DMS114 treated with DMSO at 0.1 percent for 48 hours (cell line): ENCODE data around the gene MRPL37.

ENCODE experiments used
- DNase-seq: peaks from one replicate; lab custom pipeline; 2025; ENCODE audit not compliant: unreplicated experiment; lab: John Stamatoyannopoulos, UW

MRPL37 gene

DNA sequence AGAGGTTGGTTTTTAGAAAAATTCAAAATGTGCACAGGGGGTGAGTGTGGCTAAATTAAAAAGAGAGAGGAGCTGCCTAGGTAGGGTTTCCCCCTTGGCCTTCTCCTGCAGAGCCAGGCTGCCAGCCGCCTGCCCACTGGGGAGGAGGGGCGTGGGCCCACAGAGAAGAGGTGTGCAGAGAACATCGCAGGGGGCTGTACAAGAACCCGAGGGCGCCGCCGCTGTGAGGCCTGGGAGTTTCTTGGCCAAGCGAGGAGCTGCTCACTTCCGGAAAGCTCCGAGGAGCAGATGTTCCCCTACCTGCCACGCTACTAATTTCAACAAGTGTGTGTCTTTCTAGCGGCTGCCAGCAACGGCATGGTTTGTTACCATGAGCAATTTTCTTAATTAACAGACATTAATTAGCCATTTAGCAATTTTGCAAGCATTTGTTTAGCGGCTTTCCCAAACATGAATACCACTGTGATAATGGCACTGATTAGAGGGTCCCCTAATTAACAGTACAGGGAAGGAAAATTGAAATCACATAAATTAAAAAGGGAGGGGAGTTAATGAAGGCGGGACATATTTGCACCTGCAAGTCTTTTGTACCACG is 59.7 kb downstream of the MRPL37 start:
- no peak for DNase-seq

- DNase-seq, result no peak
Observed at GRCh38 chr1:54260810-54261209, 60.8 kb downstream of the MRPL37 start.

GRCh38 chr1:54262244-54262643 is 62.3 kb downstream of the MRPL37 start:
- DNase-seq, result no peak

- no peak for DNase-seq
Observed at GRCh38 chr1:54263601-54264226, 63.7 kb downstream of the MRPL37 start.

- DNase-seq, result no peak
Observed at GRCh38 chr1:54265126-54265525, 65.2 kb downstream of the MRPL37 start.

DNA sequence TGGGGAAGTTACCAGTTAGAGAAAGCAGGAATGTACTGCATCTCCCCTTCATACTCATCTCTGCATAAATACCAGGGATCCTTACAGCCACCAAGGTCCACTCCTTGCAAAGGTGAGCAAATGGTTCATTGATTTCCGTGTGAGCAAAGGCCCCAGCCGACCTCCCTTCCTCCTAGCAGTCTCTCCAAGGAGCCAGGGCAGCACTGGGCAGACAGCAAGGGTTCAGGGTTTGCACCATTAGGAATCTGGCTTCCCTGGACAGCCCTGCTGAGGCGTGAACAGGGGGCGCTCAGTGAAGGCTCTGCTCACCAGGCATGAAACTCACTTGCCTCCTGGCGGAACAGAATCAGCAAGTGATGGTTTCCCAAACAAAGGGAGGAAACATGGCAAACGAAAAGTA is 65.7 kb downstream of the MRPL37 start:
- DNase-seq, result no peak

DNA sequence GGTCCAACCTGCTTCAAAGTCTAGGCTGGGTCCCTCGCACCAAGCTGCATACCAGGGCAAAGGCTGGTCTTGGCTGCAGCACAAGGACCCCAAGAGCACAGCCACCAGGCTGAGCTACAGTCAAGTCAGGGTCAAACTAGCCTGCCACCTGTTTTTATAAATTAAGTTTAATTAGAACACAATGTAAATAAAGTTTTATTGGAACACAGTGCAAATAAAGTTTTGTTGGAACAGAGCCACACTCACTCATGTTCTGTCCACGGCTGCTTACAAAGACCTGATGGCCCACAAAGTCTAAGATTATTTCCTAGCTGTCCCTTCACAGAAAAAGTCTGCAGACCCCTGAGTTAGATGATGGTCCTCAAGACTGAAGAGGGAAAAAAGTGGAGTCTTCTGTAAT is 66.2 kb downstream of the MRPL37 start:
- no peak for DNase-seq

- no peak for DNase-seq
Observed at GRCh38 chr1:54266908-54267307, 66.9 kb downstream of the MRPL37 start.
